A673 (cell line): Measurements from ENCODE around the gene ADGRF4. TPM values are rescaled to one million over a fixed set of nuclear protein-coding genes. Genes with fewer than 3 reads are reported as not detected.

ENCODE experiments used
- BruUV-seq: library from RNA; stranded (reverse); fragments of 400-500 nt; replicated peaks from 2 replicates; lab custom pipeline; 2021; lab: Mats Ljungman, UMichigan
- CTCF ChIA-PET: fragments of 300-600 bp; sonication (Branson Sonifier 250); formaldehyde crosslinking; loops from one replicate; lab custom pipeline; 2022; ENCODE audit warnings: antibody characterized with exemption; lab: Charles Lee
- POLR2A ChIA-PET: fragments of 300-600 bp; sonication (Branson Sonifier 250); formaldehyde crosslinking; loops from one replicate; lab custom pipeline; 2022; ENCODE audit warnings: antibody characterized with exemption; ENCODE audit not compliant: low non-redundant PET; lab: Charles Lee
- DNase-seq: peaks from one replicate; pipeline ENCODE4 v3.0.0-alpha.2; 2015; ENCODE audit warnings: low spot score
- H3K27ac ChIP-seq: fragments of 200-600 bp; sonication (generic); 2 replicates; pipeline ENCODE4 v1.5.1; 2016; ENCODE audit warnings: mixed run types, low read depth, mild to moderate bottlenecking, mixed read lengths, antibody characterized with exemption, low read length; ENCODE audit not compliant: poor library complexity, severe bottlenecking
- H3K27me3 ChIP-seq: fragments of 200-600 bp; sonication (generic); replicated peaks from 2 replicates; pipeline ENCODE4 v1.6.1; 2017; ENCODE audit warnings: mixed run types, low read depth, mild to moderate bottlenecking, mixed read lengths, antibody characterized with exemption, low read length; ENCODE audit not compliant: insufficient read depth, poor library complexity
- H3K36me3 ChIP-seq: fragments of 200-600 bp; sonication (generic); 2 replicates; pipeline ENCODE4 v1.6.1; 2016; ENCODE audit warnings: mixed run types, mild to moderate bottlenecking, mixed read lengths, antibody characterized with exemption, low read length; ENCODE audit not compliant: insufficient read depth, poor library complexity, severe bottlenecking
- H3K4me1 ChIP-seq: fragments of 200-600 bp; sonication (generic); 2 replicates; pipeline ENCODE4 v1.6.1; 2017; ENCODE audit warnings: mixed run types, mild to moderate bottlenecking, mixed read lengths, antibody characterized with exemption, low read length; ENCODE audit not compliant: insufficient read depth, poor library complexity, severe bottlenecking
- H3K4me3 ChIP-seq: fragments of 200-600 bp; sonication (generic); 2 replicates; pipeline ENCODE4 v1.5.1; 2016; ENCODE audit warnings: low read depth, mixed run types, mild to moderate bottlenecking, mixed read lengths, low read length; ENCODE audit not compliant: poor library complexity, severe bottlenecking
- H3K9me3 ChIP-seq: fragments of 200-600 bp; sonication (generic); 2 replicates; pipeline ENCODE4 v1.6.1; 2016; ENCODE audit warnings: mixed run types, low read depth, mild to moderate bottlenecking, mixed read lengths, antibody characterized with exemption, low read length; ENCODE audit not compliant: poor library complexity, severe bottlenecking
- CTCF ChIP-seq: fragments of 300-800, 200-600 bp; sonication (generic); conservative IDR thresholded peaks from 2 replicates; pipeline ENCODE4 v1.5.1; 2017; ENCODE audit warnings: low read depth, mild to moderate bottlenecking, antibody characterized with exemption, low read length, moderate library complexity, mixed read lengths
- EZH2 ChIP-seq: fragments of 200-600 bp; sonication (generic); IDR thresholded peaks from 2 replicates; pipeline ENCODE4 v1.6.1; 2017; ENCODE audit warnings: borderline replicate concordance, low read depth, mild to moderate bottlenecking, mixed read lengths, antibody characterized with exemption, low read length; ENCODE audit not compliant: poor library complexity, severe bottlenecking
- intact Hi-C: fragments of 100-400 bp; cut with micrococcal nuclease; formaldehyde crosslinking; loops from one replicate; pipeline ENCODE4 v1.10.0; 2022; ENCODE audit not compliant: unreplicated experiment
- total RNA-seq: library from RNA; stranded (reverse); gene quantifications from 2 replicates; pipeline ENCODE4 v1.2.3, GENCODE V29; 2021

The ADGRF4 gene
- total RNA-seq, 1 experiment from 2014 or later: not detected

GRCh38 chr6:47762502-47762901 lies 64.1 kb downstream of the ADGRF4 start:
- H3K27ac ChIP-seq: no peak overlapping the region
- BruUV-seq: no TSS peak
- intact Hi-C loops: no loop called here
- no peaks in the 10 kb centered on the region for H3K27me3 ChIP-seq
- ChIA-PET POLR2A (no interaction called here), CTCF (no interaction called here)
- H3K4me3 ChIP-seq: no peak overlapping the region
- TF ChIP-seq CTCF (no peak), EZH2 (no peak)
- H3K9me3 ChIP-seq: no peaks in the 10 kb centered on the region
- no peaks in the 10 kb centered on the region for H3K4me1 ChIP-seq
- DNase-seq: no peak
- no peaks in the 10 kb centered on the region for H3K36me3 ChIP-seq

- no peak overlapping the region for H3K4me3 ChIP-seq
- POLR2A ChIA-PET: no interaction called here
- H3K36me3 ChIP-seq: no peaks in the 10 kb centered on the region
- no peak for DNase-seq
- CTCF ChIA-PET: no interaction called here
- no TSS peak for BruUV-seq
- no peak overlapping the region for H3K27ac ChIP-seq
- no peaks in the 10 kb centered on the region for H3K4me1 ChIP-seq
- intact Hi-C loops: no loop called here
- no peaks in the 10 kb centered on the region for H3K9me3 ChIP-seq
- H3K27me3 ChIP-seq: no peaks in the 10 kb centered on the region
- TF ChIP-seq EZH2: no peak
- no peak for TF ChIP-seq CTCF
Observed at GRCh38 chr6:47766445-47766844, 68.1 kb downstream of the ADGRF4 start.

- H3K36me3 ChIP-seq: no peaks in the 10 kb centered on the region
- intact Hi-C loops: no loop called here
- no peaks in the 10 kb centered on the region for H3K4me1 ChIP-seq
- no peak for DNase-seq
- no peaks in the 10 kb centered on the region for H3K9me3 ChIP-seq
- POLR2A ChIA-PET: no interaction called here
- BruUV-seq: no TSS peak
- H3K27ac ChIP-seq: no peak overlapping the region
- TF ChIP-seq CTCF (no peak), EZH2 (no peak)
- H3K27me3 ChIP-seq: no peaks in the 10 kb centered on the region
- H3K4me3 ChIP-seq: no peak overlapping the region
- CTCF ChIA-PET: no interaction called here
Observed at GRCh38 chr6:47767102-47767501, 68.7 kb downstream of the ADGRF4 start.
